Effector memory CD4-positive, alpha-beta T cell (primary cell): Measurements from ENCODE around the gene HTR3E.

Experiments used
- DNase-seq, 3 donors: peaks; one replicate each; pipeline ENCODE4 v3.0.0-alpha.2; 2020
- H3K27ac ChIP-seq: 2 replicates; pipeline ENCODE4 v1.7.0; 2013; ENCODE audit warnings: mild to moderate bottlenecking, low read length, moderate library complexity; ENCODE audit not compliant: insufficient read depth, poor library complexity, severe bottlenecking
- H3K27me3 ChIP-seq: replicated peaks from 2 replicates; pipeline ENCODE4 v1.7.0; 2013; ENCODE audit warnings: mild to moderate bottlenecking, low read length; ENCODE audit not compliant: insufficient read depth, control insufficient read depth, poor library complexity, severe bottlenecking
- H3K36me3 ChIP-seq: 2 replicates; pipeline ENCODE4 v1.7.0; 2013; ENCODE audit warnings: mild to moderate bottlenecking, low read length, moderate library complexity; ENCODE audit not compliant: control insufficient read depth, insufficient read depth
- H3K4me1 ChIP-seq: 2 replicates; pipeline ENCODE4 v1.7.0; 2013; ENCODE audit warnings: low read length, mild to moderate bottlenecking; ENCODE audit not compliant: control insufficient read depth, insufficient read depth, poor library complexity, severe bottlenecking
- H3K4me3 ChIP-seq: 2 replicates; pipeline ENCODE4 v1.7.0; 2013; ENCODE audit warnings: low read length, low read depth, mild to moderate bottlenecking; ENCODE audit not compliant: insufficient read depth, poor library complexity, severe bottlenecking
- H3K9me3 ChIP-seq: 2 replicates; pipeline ENCODE4 v1.7.0; 2013; ENCODE audit warnings: mild to moderate bottlenecking, low read length, moderate library complexity; ENCODE audit not compliant: control insufficient read depth

Gene HTR3E

GRCh38 chr3:184135149-184135910 lies 38.5 kb downstream of the HTR3E start, which contains the start of gene EIF2B5:
Gene EIF2B5 (plus strand): TSS chr3:184135358. CDS start chr3:184135386, 28 bp downstream.
- H3K4me1 ChIP-seq = peaks cover 17% of the 10 kb centered on the region
- H3K9me3 ChIP-seq = no peaks in the 10 kb centered on the region
- H3K27ac ChIP-seq = peak within 1 kb of the TSS; percentile 75
- peak; percentile 79 to 81 (median 81) for DNase-seq
- H3K4me3 ChIP-seq = peak within 1 kb of the TSS; percentile 96
- H3K27me3 ChIP-seq = no peaks in the 10 kb centered on the region
- peaks cover 13% of the 10 kb centered on the region for H3K36me3 ChIP-seq

- Histone ChIP-seq H3K36me3 (peaks cover 19% of the 10 kb centered on the region), H3K9me3 (no peaks in the 10 kb centered on the region), H3K27me3 (no peaks in the 10 kb centered on the region), H3K27ac (peak overlapping the region; percentile 75), H3K4me3 (peak overlapping the region; percentile 96), H3K4me1 (peaks cover 17% of the 10 kb centered on the region)
- no peak for DNase-seq
These were observed 39.0 kb downstream of the HTR3E start for GRCh38 chr3:184135911-184136260.

DNA sequence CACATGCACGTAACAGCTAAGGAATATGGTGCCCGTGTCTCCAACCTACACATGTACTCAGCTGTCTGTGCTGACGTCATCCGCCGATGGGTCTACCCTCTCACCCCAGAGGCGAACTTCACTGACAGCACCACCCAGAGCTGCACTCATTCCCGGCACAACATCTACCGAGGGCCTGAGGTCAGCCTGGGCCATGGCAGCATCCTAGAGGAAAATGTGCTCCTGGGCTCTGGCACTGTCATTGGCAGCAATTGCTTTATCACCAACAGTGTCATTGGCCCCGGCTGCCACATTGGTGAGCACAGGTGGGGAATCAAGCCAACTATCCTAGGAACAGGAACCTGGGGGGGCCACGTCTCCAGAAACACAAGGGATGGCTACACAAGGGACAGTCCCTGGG lies 43.6 kb downstream of the HTR3E start:
- no peak for DNase-seq
- H3K4me1 ChIP-seq = peaks cover 9% of the 10 kb centered on the region
- no peak overlapping the region for H3K27ac ChIP-seq
- H3K4me3 ChIP-seq = no peak overlapping the region
- H3K36me3 ChIP-seq = peaks cover 65% of the 10 kb centered on the region
- no peaks in the 10 kb centered on the region for H3K9me3 ChIP-seq
- no peaks in the 10 kb centered on the region for H3K27me3 ChIP-seq

DNA sequence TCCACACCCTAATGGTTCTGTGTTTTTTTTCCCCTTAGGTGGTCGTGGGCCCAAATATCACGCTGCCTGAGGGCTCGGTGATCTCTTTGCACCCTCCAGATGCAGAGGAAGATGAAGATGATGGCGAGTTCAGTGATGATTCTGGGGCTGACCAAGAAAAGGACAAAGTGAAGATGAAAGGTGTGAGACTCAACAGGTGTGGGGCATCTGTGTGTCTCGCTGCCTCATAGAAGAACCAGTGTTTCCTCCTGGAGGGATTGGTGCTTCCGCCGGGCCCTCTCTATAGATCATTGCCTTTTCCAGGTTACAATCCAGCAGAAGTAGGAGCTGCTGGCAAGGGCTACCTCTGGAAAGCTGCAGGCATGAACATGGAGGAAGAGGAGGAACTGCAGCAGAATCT lies 45.3 kb downstream of the HTR3E start:
- Histone ChIP-seq H3K4me3 (no peak overlapping the region), H3K27ac (no peak overlapping the region), H3K36me3 (peaks cover 70% of the 10 kb centered on the region), H3K4me1 (no peaks in the 10 kb centered on the region), H3K27me3 (no peaks in the 10 kb centered on the region), H3K9me3 (no peaks in the 10 kb centered on the region)
- no peak for DNase-seq

DNA sequence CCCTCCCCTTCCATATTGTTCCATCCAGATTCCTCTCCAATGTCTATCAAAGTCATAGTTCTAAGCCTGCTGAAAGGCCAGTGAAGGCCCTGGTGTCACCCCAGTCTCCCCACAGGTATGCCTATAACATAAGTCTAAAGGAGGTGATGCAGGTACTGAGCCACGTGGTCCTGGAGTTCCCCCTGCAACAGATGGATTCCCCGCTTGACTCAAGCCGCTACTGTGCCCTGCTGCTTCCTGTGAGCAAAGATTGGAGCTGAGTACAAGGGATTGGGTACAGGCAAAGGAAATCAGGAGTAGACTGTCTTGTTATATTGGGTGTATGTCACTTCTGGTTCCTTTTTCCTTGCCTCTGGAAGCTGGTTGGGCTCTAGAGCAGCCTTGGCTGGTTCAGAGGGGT lies 46.5 kb downstream of the HTR3E start:
- no peak overlapping the region for H3K4me3 ChIP-seq
- H3K27ac ChIP-seq = no peak overlapping the region
- H3K4me1 ChIP-seq = no peaks in the 10 kb centered on the region
- DNase-seq = no peak
- H3K36me3 ChIP-seq = peaks cover 64% of the 10 kb centered on the region
- no peaks in the 10 kb centered on the region for H3K27me3 ChIP-seq
- H3K9me3 ChIP-seq = no peaks in the 10 kb centered on the region

GRCh38 chr3:184144505-184144904 lies 47.6 kb downstream of the HTR3E start:
- no peaks in the 10 kb centered on the region for H3K9me3 ChIP-seq
- H3K36me3 ChIP-seq = peaks cover 62% of the 10 kb centered on the region
- H3K4me3 ChIP-seq = no peak overlapping the region
- H3K27ac ChIP-seq = no peak overlapping the region
- H3K27me3 ChIP-seq = no peaks in the 10 kb centered on the region
- H3K4me1 ChIP-seq = no peaks in the 10 kb centered on the region
- DNase-seq = no peak

- Histone ChIP-seq H3K4me1 (no peaks in the 10 kb centered on the region), H3K4me3 (no peak overlapping the region), H3K9me3 (no peaks in the 10 kb centered on the region), H3K27me3 (no peaks in the 10 kb centered on the region), H3K27ac (no peak overlapping the region), H3K36me3 (peaks cover 58% of the 10 kb centered on the region)
- peak in 1 of 3 donors; percentile 8 for DNase-seq
These were observed 48.3 kb downstream of the HTR3E start for GRCh38 chr3:184145111-184145524.

- Histone ChIP-seq H3K4me3 (no peak overlapping the region), H3K27me3 (no peaks in the 10 kb centered on the region), H3K36me3 (peaks cover 52% of the 10 kb centered on the region), H3K9me3 (no peaks in the 10 kb centered on the region), H3K4me1 (no peaks in the 10 kb centered on the region), H3K27ac (no peak overlapping the region)
- DNase-seq = no peak
These were observed 48.9 kb downstream of the HTR3E start for GRCh38 chr3:184145751-184146270.

GRCh38 chr3:184148076-184148475 lies 51.2 kb downstream of the HTR3E start:
- Histone ChIP-seq H3K27ac (no peak overlapping the region), H3K4me3 (no peak overlapping the region), H3K27me3 (no peaks in the 10 kb centered on the region), H3K36me3 (peaks cover 29% of the 10 kb centered on the region), H3K4me1 (no peaks in the 10 kb centered on the region), H3K9me3 (no peaks in the 10 kb centered on the region)
- no peak for DNase-seq

- H3K27ac ChIP-seq = no peak overlapping the region
- H3K27me3 ChIP-seq = no peaks in the 10 kb centered on the region
- no peak overlapping the region for H3K4me3 ChIP-seq
- H3K9me3 ChIP-seq = no peaks in the 10 kb centered on the region
- peaks cover 18% of the 10 kb centered on the region for H3K36me3 ChIP-seq
- H3K4me1 ChIP-seq = no peaks in the 10 kb centered on the region
- DNase-seq = no peak
These were observed 52.3 kb downstream of the HTR3E start for GRCh38 chr3:184149123-184149522.
